Hematopoietic multipotent progenitor cell treated with erythropoietin and hydrocortisone succinate and interleukin-3 and kit ligand, for 17 days (in vitro differentiated cells): ENCODE results near the gene VWA8.
"Not testable (repeated sequence)": the region's sequence is repeated elsewhere in the genome, so short reads cannot be mapped to it uniquely, and the experiment has no call there.

Experiments
- DNase-seq: peaks from one replicate; pipeline ENCODE4 v3.0.0-alpha.2; 2015; ENCODE audit warnings: low spot score

VWA8 gene

GRCh38 chr13:41851351-41851750 is 109.6 kb downstream of the VWA8 start:
- DNase-seq: no peak

DNA sequence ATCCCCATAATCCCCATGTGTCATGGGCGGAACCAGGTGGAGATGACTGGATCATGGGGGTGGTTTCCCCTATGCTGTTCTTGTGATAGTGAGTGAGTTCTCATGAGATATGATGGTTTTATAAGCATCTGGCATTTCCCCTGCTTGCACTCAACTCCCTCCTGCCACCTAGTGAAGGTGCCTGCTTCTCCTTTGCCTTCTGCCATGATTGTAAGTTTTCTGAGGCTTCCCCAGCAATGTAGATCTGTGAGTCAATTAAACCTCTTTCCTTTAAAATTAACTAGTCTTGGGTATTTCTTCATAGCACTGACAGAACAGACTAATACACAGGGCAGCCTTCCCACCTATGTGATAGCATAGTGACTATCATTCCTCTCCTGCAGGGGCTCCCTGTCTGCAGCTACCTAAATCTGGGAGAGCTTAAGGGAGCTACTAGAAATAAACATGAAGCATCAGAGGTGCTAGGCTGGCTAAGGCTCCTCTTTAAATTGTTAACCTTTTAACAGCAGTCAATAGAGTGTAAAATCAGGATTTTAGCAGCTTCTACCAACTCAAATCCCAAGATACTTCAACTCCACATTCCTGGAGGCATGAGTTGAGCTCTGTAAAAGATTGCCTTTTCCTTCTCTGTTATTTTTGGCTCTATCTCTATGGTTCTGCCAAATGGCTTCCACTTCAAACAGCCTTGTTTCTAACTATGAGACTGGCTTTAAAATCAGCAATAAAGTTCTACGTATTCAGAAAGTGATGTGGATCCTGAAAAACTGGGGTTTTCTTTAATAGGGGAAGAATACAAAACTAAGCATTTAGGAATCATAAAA is 112.3 kb downstream of the VWA8 start:
- DNase-seq: no peak

GRCh38 chr13:41847216-41847615 is 113.7 kb downstream of the VWA8 start:
- DNase-seq: no peak

DNA sequence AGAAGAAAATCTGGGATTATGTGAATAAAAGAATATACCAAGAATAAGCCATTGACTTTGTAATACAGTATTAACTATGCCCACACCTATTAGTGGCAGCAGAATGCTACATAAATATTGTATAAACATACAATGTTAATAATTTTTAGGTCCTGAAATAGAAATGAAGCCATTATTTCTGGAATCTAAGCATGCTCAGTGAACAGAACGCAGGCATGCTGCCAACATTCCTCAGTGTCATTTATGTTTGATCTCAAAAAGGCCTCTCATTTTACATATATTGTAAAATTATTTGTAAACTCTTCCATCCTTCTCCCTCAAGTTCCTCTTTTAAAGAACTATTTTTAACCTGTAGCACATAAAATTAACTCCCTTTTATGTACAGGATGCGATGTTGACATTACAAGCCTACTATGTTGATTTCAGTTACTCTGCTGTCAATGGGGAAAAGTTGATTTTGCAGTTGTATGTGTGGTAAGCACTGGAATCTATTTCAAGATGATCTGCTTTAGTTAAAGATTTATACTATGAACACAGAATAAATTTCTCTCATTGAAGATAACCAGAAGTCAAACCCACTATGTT is 118.8 kb downstream of the VWA8 start:
- DNase-seq: no peak

GRCh38 chr13:41837629-41838028 is 123.3 kb downstream of the VWA8 start:
- DNase-seq: no peak

- DNase-seq: no peak
Observed at GRCh38 chr13:41835871-41836270, 125.0 kb downstream of the VWA8 start.

- not testable (repeated sequence) for DNase-seq
Observed at GRCh38 chr13:41834697-41835096, 126.2 kb downstream of the VWA8 start.

DNA sequence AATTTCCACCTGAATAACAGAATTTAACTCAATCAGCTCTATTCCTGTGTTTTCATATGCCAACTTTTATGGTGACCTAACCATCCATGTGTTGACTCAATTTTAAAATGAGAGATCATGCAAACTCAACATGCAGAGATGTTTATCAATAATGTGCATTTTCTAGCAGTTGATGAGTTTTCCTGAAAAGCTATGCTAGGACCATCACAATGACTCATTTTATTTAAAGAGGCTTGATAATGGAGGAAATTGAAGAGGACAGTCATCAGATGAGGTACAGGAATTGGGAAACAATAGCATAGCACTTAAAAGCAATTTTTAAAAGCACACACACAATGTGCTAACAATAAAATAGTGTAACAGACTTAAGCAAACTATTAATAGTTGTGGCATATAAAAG is 127.1 kb downstream of the VWA8 start:
- no peak for DNase-seq

- DNase-seq: no peak
Observed at GRCh38 chr13:41833201-41833600, 127.7 kb downstream of the VWA8 start.

DNA sequence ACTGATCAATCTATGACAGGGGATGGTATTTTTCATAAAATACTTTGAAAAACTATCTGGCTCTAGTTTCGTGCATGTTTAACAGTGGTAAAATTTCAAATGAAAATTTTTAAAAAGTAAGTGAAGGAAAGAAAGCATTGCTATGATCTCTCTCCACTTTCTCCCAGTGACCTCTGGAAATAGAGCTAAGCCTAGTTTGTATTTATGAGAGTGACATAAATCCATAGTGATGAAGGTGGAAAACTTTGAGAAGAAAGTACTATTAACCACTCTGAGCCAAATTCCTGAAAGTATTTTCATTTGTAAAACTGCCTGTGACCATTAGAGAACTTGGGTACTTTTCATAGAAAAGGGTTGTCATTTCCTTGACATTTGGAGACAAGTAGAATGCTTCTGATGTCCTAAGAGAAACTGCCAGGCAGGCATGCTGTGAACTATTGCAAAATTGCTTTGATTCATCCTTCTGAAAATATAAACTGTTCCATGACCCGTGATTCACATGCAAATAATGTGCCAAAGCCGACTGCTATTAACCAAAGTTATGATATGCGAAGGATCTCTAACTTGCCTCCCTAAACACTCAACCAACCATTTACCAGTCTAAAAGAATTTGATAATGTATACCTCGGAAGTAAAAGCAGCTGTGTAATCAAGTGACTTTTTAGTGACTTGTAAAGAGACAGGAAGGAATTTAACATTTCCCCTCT is 133.2 kb downstream of the VWA8 start:
- DNase-seq: no peak

DNA sequence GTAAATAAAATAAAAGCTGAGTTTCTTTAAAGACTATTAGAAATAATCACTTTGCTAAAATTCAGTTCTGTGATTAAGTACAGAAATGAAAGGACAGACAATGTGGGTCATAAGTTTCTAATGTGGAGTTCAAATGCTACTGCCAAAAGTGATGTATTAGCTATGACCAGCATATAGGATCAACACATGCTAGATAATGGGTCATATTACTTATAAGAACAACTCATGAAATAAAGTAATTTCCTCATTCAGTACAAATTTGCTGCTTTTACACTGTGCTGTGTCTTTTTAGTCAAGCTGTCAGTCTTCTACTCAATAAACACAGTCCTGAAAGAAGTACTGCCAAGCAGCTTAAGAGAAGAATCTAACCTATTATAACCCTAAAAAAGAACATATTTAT is 135.2 kb downstream of the VWA8 start:
- DNase-seq: no peak

GRCh38 chr13:41823476-41823875 is 137.4 kb downstream of the VWA8 start:
- DNase-seq: no peak

DNA sequence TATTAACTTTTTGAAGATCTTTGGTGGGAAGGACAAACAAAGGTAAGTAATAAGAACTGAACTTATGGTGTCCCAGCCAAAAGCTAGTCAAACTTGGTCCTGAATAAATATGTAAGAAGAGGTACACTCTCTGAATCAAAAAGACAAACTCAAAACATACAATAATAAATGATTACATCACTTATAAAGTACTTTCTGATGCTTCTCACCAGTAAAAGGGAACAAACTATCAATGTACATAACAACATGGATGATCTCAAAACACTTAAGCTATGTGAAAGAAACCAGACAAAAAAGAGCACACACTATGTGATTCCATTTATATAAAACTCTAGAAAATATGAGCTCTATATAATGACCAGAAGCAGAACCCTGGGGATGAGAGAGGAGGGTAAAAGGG is 138.3 kb downstream of the VWA8 start:
- DNase-seq: no peak

GRCh38 chr13:41821238-41821594 is 139.7 kb downstream of the VWA8 start:
- DNase-seq: no peak

DNA sequence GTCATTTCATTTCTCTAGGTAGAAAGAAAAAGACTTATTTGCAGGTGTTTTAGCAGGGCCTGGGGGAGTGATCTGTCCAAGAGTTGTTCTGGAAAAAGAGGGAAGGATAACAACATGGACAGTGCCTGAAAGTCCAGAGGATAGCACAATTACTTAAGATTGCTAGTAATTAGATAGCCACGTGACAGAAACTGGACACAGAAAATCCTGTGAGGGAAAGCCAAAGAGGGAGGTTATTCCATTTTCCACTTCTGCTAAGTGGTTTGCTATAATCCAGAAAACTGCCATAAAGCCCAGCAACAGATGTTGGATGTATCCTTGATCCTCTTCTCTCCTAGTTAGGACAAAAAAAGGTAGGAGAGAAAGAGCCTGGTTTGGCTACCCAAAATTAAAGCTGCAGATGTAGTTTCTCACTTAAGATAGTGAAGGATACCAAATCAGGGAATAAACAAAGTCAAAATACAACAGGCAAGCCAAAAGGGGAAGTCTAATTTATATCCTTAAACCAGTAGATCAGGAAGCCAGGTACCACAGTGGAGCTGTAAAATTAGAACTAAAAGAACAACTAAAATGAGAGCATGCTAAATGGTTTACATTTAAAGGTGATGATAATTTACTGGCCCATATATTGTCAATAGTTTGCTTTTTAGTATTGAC is 140.2 kb downstream of the VWA8 start:
- DNase-seq: no peak

DNA sequence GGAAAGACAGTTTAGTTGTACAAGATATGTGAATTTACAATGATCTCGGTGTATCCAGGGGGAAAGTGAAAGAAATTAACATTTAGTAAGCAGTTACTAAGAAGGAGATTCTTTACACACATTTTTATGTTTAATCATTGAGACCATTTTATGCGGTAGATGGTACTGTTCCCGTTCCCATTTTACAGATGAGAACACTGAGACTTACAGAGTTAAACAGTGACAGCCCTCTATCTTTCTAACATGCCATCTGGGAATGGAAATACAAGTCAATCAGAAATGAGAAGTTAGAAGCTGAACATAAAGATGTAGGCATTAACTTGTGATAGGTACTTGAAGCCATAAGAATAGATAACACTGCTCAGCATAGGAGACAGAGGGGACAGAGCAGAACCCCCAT is 144.9 kb downstream of the VWA8 start:
- no peak for DNase-seq

GRCh38 chr13:41813426-41813825 is 147.5 kb downstream of the VWA8 start:
- DNase-seq: no peak

DNA sequence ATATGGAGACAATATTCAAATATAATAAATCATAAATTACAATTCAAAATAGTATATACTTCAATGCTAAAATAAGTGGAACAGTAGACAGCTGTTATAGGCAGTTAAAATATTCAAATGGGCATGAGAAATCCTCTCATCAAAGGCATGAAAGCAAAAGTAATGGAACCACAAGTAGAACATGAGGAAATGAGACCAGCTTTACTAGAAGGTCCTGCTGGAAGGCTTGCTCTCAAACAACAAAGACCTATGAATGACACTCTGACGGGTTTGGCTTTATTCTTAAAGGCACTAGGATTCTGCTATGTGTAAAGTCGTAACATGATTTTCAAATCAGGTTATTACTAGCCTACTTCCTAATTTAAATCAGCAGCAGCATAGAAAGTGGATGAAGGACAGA is 148.1 kb downstream of the VWA8 start:
- DNase-seq: no peak

DNA sequence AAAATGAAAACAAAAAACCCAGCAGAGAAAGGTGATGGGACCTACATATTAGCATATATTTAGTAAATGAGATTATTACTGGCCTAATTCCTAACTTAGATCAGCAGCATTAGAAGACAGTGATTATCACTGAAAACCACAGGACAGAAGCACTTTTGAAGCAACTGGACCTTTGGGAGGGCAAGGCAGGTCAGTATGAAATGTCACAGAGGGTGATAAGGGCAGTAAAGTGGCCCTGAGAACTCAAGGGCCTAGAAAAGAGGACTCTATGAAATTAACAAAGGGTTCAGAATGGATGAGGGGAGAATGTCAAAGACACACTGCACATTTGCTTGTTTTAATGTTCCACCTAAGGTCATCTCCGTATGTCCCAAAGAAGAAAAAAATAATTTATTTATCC is 148.7 kb downstream of the VWA8 start:
- no peak for DNase-seq

DNA sequence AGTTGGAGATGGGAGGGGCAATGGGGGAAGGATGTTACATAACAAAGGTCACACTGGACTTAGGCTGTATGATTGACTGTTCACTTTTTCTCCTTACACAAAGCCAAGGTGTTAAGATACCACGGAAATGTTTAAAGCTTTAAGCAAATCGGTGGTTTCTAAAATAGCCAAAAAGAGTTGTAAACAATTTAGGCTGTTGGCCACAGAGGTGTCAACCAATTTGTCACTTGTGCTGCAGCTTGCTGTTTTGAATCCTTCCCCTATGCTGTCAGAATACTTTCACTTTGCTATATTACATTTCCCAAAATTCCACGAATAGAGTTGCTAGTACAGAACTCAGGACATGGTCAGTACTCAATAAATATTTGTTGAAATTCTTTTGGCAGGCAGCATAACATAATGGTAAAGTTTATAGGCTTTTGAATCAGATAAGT is 149.3 kb downstream of the VWA8 start:
- DNase-seq: no peak

DNA sequence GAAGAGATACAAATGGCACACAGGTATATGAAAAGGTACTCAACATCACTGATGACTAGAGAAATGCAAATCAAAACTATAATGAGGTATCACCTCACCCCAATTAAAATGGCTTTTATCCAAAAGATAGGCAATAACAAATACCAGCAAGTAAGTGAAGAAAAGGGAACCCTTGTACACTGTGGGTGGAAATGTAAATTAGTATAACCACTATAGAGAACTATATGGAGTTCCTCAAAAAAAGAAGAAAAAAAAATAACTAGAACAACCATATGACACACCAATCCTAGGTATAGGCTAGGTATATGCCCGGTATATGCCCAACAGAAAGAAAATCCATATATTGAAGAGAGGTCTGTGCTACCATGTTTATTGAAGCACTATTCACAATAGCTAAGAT is 150.9 kb downstream of the VWA8 start:
- DNase-seq: no peak

DNA sequence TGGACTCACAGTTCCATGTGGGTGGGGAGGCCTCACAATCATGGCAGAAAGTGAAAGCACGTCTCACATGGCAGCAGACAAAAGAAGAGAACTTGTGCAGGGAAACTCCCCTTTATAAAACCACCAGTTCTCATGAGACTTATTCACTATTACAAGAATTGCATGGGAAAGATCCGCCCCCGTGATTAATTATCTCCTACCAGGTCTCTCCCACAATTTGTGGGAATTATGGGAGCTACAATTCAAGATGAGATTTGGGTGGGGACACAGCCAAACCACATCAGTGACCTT is 157.5 kb downstream of the VWA8 start:
- DNase-seq: not testable (repeated sequence)
